HG02870 (cell line): ENCODE measurements around the gene KBTBD12.

ENCODE experiments used
- ATAC-seq: cut with Tn5 transposase; IDR thresholded peaks from one replicate; pipeline ENCODE4 v1.9.1; 2021; ENCODE audit warnings: mild to moderate bottlenecking, moderate library complexity; ENCODE audit not compliant: unreplicated experiment

Gene KBTBD12

GRCh38 chr3:128009952-128010846 lies 95.2 kb downstream of the KBTBD12 start:
- ATAC-seq = no peak

- ATAC-seq = no peak
Observed at GRCh38 chr3:128011140-128011539, 96.1 kb downstream of the KBTBD12 start.

- ATAC-seq = no peak
Observed at GRCh38 chr3:128012050-128012449, 97.0 kb downstream of the KBTBD12 start.

GRCh38 chr3:128014548-128014947 lies 99.5 kb downstream of the KBTBD12 start:
- no peak for ATAC-seq

- ATAC-seq = no peak
Observed at GRCh38 chr3:128016502-128016901, 101.5 kb downstream of the KBTBD12 start.

GRCh38 chr3:128021768-128022372 lies 106.8 kb downstream of the KBTBD12 start:
- no peak for ATAC-seq

- ATAC-seq = no peak
Observed at GRCh38 chr3:128033102-128033501, 118.1 kb downstream of the KBTBD12 start.

GRCh38 chr3:128036119-128036518 lies 121.1 kb downstream of the KBTBD12 start:
- no peak for ATAC-seq
